T-cell (primary cell): Measurements from ENCODE around the gene NPB. TPM values are rescaled to one million over a fixed set of nuclear protein-coding genes. Genes with fewer than 3 reads are reported as not detected.
A peak's percentile ranks its signal among the peaks of the same experiment; 100 is the strongest.

ENCODE experiments used
- ATAC-seq, 4 experiments: fragments of 200-7000 bp in 3 of 4; fragments of 150-1000 bp in 1 of 4; cut with Tn5 transposase; replicated peaks in 1 of 4; 1 replicate in 3 of 4; 2 replicates in 1 of 4; pipeline ENCODE4 v1.10.0; 2021; ENCODE audit warnings: moderate library complexity in 3 of 4, mild to moderate bottlenecking in 2 of 4, moderate number of reproducible peaks in 1 of 4
- CTCF ChIA-PET, 2 donors: fragments of 300-600 bp; sonication (Branson Sonifier 250); formaldehyde crosslinking; loops; one replicate each; lab custom pipeline; 2022; ENCODE audit warnings: antibody characterized with exemption in 2 of 2; lab: Charles Lee
- POLR2A ChIA-PET, 2 donors: fragments of 300-600 bp; sonication (Branson Sonifier 250); formaldehyde crosslinking; loops; one replicate each; lab custom pipeline; 2022; ENCODE audit warnings: antibody characterized with exemption in 2 of 2; lab: Charles Lee
- DNase-seq, 35 experiments: peaks; one replicate each; pipeline versions ENCODE4 v3.0.0 to v3.0.0-alpha.2; 2013 to 2023
- H3K27ac ChIP-seq: one replicate; pipeline ENCODE4 v1.5.1; 2013; ENCODE audit warnings: low read length
- H3K27me3 ChIP-seq, 2 experiments: replicated peaks in 1 of 2; 1 replicate in 1 of 2; 2 replicates in 1 of 2; pipeline versions ENCODE4 v1.6.1 to v1.7.0; 2013; ENCODE audit warnings: low read length in 1 of 2, mixed read lengths in 1 of 2; ENCODE audit not compliant: control insufficient read depth in 2 of 2, insufficient read depth in 2 of 2; ENCODE audit errors: extremely low read depth in 1 of 2
- H3K36me3 ChIP-seq, 2 donors: 1 replicate in 1 of 2; 2 replicates in 1 of 2; pipeline versions ENCODE4 v1.6.1 to v1.7.0; 2013; ENCODE audit warnings: low read length in 1 of 2; ENCODE audit not compliant: control insufficient read depth in 2 of 2, insufficient read depth in 1 of 2; ENCODE audit errors: extremely low read depth in 1 of 2
- H3K4me1 ChIP-seq, 2 experiments: 1 replicate in 1 of 2; 2 replicates in 1 of 2; pipeline versions ENCODE4 v1.6.1 to v1.7.0; 2013; ENCODE audit warnings: low read length in 2 of 2, mixed read lengths in 1 of 2; ENCODE audit not compliant: insufficient read depth in 2 of 2, control insufficient read depth in 1 of 2; ENCODE audit errors: extremely low read depth in 1 of 2
- H3K4me3 ChIP-seq, 2 donors: 1 replicate in 1 of 2; 2 replicates in 1 of 2; pipeline versions ENCODE4 v1.5.1 to v1.7.0; 2013; ENCODE audit warnings: mild to moderate bottlenecking in 2 of 2, low read length in 1 of 2, moderate library complexity in 1 of 2; ENCODE audit not compliant: control insufficient read depth in 1 of 2; ENCODE audit errors: extremely low read depth in 1 of 2
- H3K9me3 ChIP-seq: 2 replicates; pipeline ENCODE4 v1.7.0; 2013
- H3K27ac Mint-ChIP-seq, 2 donors: one replicate each; pipeline ENCODE4 v1.8.0; 2020 to 2021; ENCODE audit warnings: mild to moderate bottlenecking in 2 of 2, mixed read lengths in 2 of 2
- H3K27me3 Mint-ChIP-seq, 2 donors: one replicate each; pipeline ENCODE4 v1.8.0; 2021 to 2022; ENCODE audit warnings: mixed read lengths in 2 of 2
- H3K36me3 Mint-ChIP-seq: one replicate; pipeline ENCODE4 v1.8.0; 2021; ENCODE audit warnings: mixed read lengths
- H3K4me1 Mint-ChIP-seq, 3 donors: one replicate each; pipeline ENCODE4 v1.8.0; 2020 to 2022; ENCODE audit warnings: mixed read lengths in 3 of 3, mild to moderate bottlenecking in 1 of 3
- H3K4me3 Mint-ChIP-seq, 3 donors: one replicate each; pipeline ENCODE4 v1.8.0; 2020 to 2022; ENCODE audit warnings: mild to moderate bottlenecking in 3 of 3, mixed read lengths in 3 of 3, moderate library complexity in 3 of 3
- H3K9me3 Mint-ChIP-seq, 3 donors: one replicate each; pipeline ENCODE4 v1.8.0; 2020 to 2022; ENCODE audit warnings: mixed read lengths in 3 of 3
- WGBS: methylation state at CpG from one replicate; pipeline ENCODE4 v1.1.5; 2013; ENCODE audit warnings: missing lambda C conversion rate; ENCODE audit not compliant: insufficient coverage; 5-methylcytosine and 5-hydroxymethylcytosine counted together
- total RNA-seq, 35 experiments: library from RNA in 6 of 35; stranded (reverse) in 6 of 35; fragments of 120-200 nt in 1 of 35; gene quantifications; one replicate each; pipeline versions ENCODE4 v1.2.1 to v1.2.4 and lab custom pipeline; 2013 to 2026

Gene NPB
- total RNA-seq, 5 donors from 2014 or later (not counting 1 experiment from before 2014, with no cell fraction given) = 0.16 to 0.51 (median 0.41) TPM

- DNase-seq (no peak), ATAC-seq (no peak)
- ChIA-PET POLR2A (no interaction called here), CTCF (no interaction called here)
- Mint-ChIP-seq H3K27me3 (peaks cover 0 to 2% of the 10 kb centered on the region in 2 donors), H3K4me3 (no peak overlapping the region), H3K27ac (no peak overlapping the region), H3K4me1 (peaks cover 2 to 10% (median 7%) of the 10 kb centered on the region in 3 donors), H3K36me3 (no peaks in the 10 kb centered on the region), H3K9me3 (no peaks in the 10 kb centered on the region)
- H3K27ac ChIP-seq = no peak overlapping the region
- H3K27me3 ChIP-seq = peaks cover 0 to 8% of the 10 kb centered on the region in 2 experiments
- peaks cover 5 to 7% of the 10 kb centered on the region in 2 experiments for H3K4me1 ChIP-seq
- H3K4me3 ChIP-seq = no peak overlapping the region
- no peaks in the 10 kb centered on the region for H3K36me3 ChIP-seq
- WGBS = 77% methylated on average over 16 of the region's 17 CpGs
- no peaks in the 10 kb centered on the region for H3K9me3 ChIP-seq
Measured at GRCh38 chr17:81948635-81949378, 46.8 kb downstream of the NPB start.

GRCh38 chr17:81950501-81950900 lies 48.5 kb downstream of the NPB start:
- ATAC-seq = no peak
- ChIA-PET POLR2A (no interaction called here), CTCF (interaction anchor here in 1 of 2 donors (0.7 kb wide), 1 partner anchor 80 kb away, joined by 4 read pairs; no protein-coding TSS in a partner anchor)
- Mint-ChIP-seq H3K27me3 (peaks cover 0 to 4% of the 10 kb centered on the region in 2 donors), H3K9me3 (no peaks in the 10 kb centered on the region), H3K4me1 (peaks cover 2 to 10% (median 7%) of the 10 kb centered on the region in 3 donors), H3K36me3 (no peaks in the 10 kb centered on the region), H3K27ac (no peak overlapping the region), H3K4me3 (no peak overlapping the region)
- no peak overlapping the region for H3K4me3 ChIP-seq
- DNase-seq = no peak
- H3K27ac ChIP-seq = no peak overlapping the region
- H3K4me1 ChIP-seq = peaks cover 5 to 7% of the 10 kb centered on the region in 2 experiments
- 86% methylated on average over 15 of the region's 15 CpGs for WGBS
- H3K36me3 ChIP-seq = no peaks in the 10 kb centered on the region
- no peaks in the 10 kb centered on the region for H3K9me3 ChIP-seq
- H3K27me3 ChIP-seq = peaks cover 0 to 11% of the 10 kb centered on the region in 2 experiments

DNA sequence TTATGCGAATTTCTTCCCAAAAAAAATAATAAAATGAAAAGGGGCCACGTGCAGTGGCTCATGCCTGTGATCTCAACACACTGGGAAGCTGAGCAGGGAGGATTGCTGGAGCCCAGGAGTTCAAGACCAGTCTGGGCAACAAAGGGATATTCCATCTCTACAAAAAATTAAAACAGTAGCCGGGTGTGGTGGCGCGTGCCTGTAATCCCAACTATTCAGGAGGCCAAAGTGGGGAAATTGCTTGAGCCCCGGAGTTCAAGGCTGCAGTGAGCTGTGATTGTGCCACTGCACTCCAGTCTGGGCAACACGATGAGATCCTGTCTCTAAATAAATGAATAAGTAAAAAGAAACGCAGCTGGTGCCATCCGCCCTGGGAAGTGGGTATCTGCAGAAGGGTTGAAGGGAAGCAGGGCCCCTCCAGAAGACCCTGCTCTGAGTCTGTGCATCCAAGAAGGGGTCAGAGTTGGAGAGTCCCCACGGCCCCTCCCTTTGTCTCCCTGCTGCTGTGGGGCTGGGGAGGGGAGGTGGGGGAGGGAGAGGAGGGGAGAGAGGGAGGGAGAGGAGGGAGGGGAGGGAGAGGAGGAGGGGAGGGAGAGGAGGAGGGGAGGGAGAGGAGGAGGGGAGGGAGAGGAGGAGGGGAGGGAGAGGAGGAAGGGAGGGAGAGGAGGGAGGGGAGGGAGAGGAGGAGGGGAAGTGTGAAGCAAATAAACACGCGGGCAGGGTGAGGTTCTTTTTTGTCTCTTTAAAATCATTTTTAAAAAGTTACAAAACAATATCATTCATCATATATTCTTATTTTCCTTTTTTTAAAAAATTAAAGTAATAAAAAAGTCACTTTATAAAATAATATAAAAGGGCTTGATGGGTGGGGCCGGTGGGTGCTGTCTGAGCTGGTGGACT lies 50.0 kb downstream of the NPB start:
- no peaks in the 10 kb centered on the region for H3K9me3 ChIP-seq
- ChIA-PET CTCF (no interaction called here), POLR2A (no interaction called here)
- 60% methylated on average over 8 of the region's 13 CpGs for WGBS
- DNase-seq (no peak), ATAC-seq (no peak)
- no peaks in the 10 kb centered on the region for H3K36me3 ChIP-seq
- H3K27me3 Mint-ChIP-seq = peaks cover 0 to 3% of the 10 kb centered on the region in 2 donors
- H3K4me3 ChIP-seq = no peak overlapping the region
- H3K36me3 Mint-ChIP-seq = no peaks in the 10 kb centered on the region
- no peak overlapping the region for H3K27ac Mint-ChIP-seq
- no peaks in the 10 kb centered on the region for H3K9me3 Mint-ChIP-seq
- H3K4me1 ChIP-seq = peaks cover 5 to 7% of the 10 kb centered on the region in 2 experiments
- no peak overlapping the region for H3K27ac ChIP-seq
- peaks cover 0 to 21% of the 10 kb centered on the region in 2 experiments for H3K27me3 ChIP-seq
- peak overlapping the region in 1 of 3 donors; percentile 47 for H3K4me3 Mint-ChIP-seq
- peaks cover 2 to 10% (median 7%) of the 10 kb centered on the region in 3 donors for H3K4me1 Mint-ChIP-seq

Other genes starting within 250 kb of the NPB start
- gene PDE6G, start 245.7 kb upstream of the NPB start, total RNA-seq = 1 to 10 TPM in 4 of 5 donors, under 1 TPM in 1; 0.33 to 4.6 (median 1.8) TPM
- 10 to 100 TPM; 34.1 to 93.3 (median 68.1) TPM for gene OXLD1, start 235.6 kb upstream of the NPB start, total RNA-seq
- gene CCDC137, start 235.5 kb upstream of the NPB start, total RNA-seq = 10 to 100 TPM; 15.9 to 33.9 (median 30.0) TPM
- 10 to 100 TPM; 30.9 to 51.0 (median 39.3) TPM for gene ARL16, start 218.4 kb upstream of the NPB start, total RNA-seq
- gene HGS, start 218.2 kb upstream of the NPB start, total RNA-seq = 100 to 1,000 TPM; 114 to 205 (median 181) TPM
- 10 to 100 TPM; 18.5 to 33.5 (median 31.4) TPM for gene MRPL12, start 198.9 kb upstream of the NPB start, total RNA-seq
- 1 to 10 TPM; 3.3 to 8.3 (median 7.4) TPM for gene SLC25A10, start 190.0 kb upstream of the NPB start, total RNA-seq
- under 1 TPM in 1 of 5 donors, not detected in 4; 0.13 TPM for gene GCGR, start 98.1 kb upstream of the NPB start, total RNA-seq
- 10 to 100 TPM; 46.4 to 92.4 (median 77.1) TPM for gene MCRIP1, start 68.9 kb upstream of the NPB start, total RNA-seq
- gene PPP1R27, start 67.2 kb upstream of the NPB start, total RNA-seq = not detected
- gene P4HB, start 41.7 kb upstream of the NPB start, total RNA-seq = 100 to 1,000 TPM; 228 to 324 (median 269) TPM
- 100 to 1,000 TPM; 473 to 577 (median 504) TPM for gene ARHGDIA, start 30.9 kb upstream of the NPB start, total RNA-seq
- gene ALYREF, start 10.7 kb upstream of the NPB start, total RNA-seq = 10 to 100 TPM; 58.2 to 82.9 (median 63.4) TPM
- 10 to 100 TPM; 37.6 to 61.3 (median 51.1) TPM for gene ANAPC11, start 10.5 kb upstream of the NPB start, total RNA-seq
- gene PCYT2, start 9.2 kb downstream of the NPB start, total RNA-seq = 10 to 100 TPM; 24.5 to 55.2 (median 48.2) TPM
- gene SIRT7, start 15.9 kb downstream of the NPB start, total RNA-seq = 10 to 100 TPM; 54.3 to 96.2 (median 77.4) TPM
- gene MAFG, start 25.5 kb downstream of the NPB start, total RNA-seq = 10 to 100 TPM; 10.6 to 24.8 (median 18.8) TPM
- gene PYCR1, start 35.1 kb downstream of the NPB start, total RNA-seq = 10 to 100 TPM in 2 of 5 donors, 1 to 10 TPM in 2, under 1 TPM in 1; 0.93 to 15.4 (median 8.2) TPM
- gene MYADML2, start 45.0 kb downstream of the NPB start, total RNA-seq = not detected
- under 1 TPM in 3 of 5 donors, not detected in 2; 0.13 to 0.33 (median 0.29) TPM for gene NOTUM, start 58.9 kb downstream of the NPB start, total RNA-seq
- 10 to 100 TPM; 34.6 to 49.7 (median 44.9) TPM for gene ASPSCR1, start 75.4 kb downstream of the NPB start, total RNA-seq
- gene CENPX, start 120.6 kb downstream of the NPB start, total RNA-seq = 10 to 100 TPM; 26.7 to 47.8 (median 43.7) TPM
- 10 to 100 TPM; 13.3 to 28.5 (median 22.3) TPM for gene LRRC45, start 121.1 kb downstream of the NPB start, total RNA-seq
- 1 to 10 TPM; 1.1 to 5.4 (median 3.6) TPM for gene RAC3, start 129.4 kb downstream of the NPB start, total RNA-seq
- gene DCXR, start 135.5 kb downstream of the NPB start, total RNA-seq = 100 to 1,000 TPM in 1 of 5 donors, 10 to 100 TPM in 4; 70.4 to 111 (median 96.1) TPM
- gene RFNG, start 149.6 kb downstream of the NPB start, total RNA-seq = 10 to 100 TPM; 31.5 to 38.6 (median 35.2) TPM
- gene GPS1, start 149.7 kb downstream of the NPB start, total RNA-seq = 100 to 1,000 TPM in 2 of 5 donors, 10 to 100 TPM in 3; 75.3 to 117 (median 98.0) TPM
- gene DUS1L, start 163.6 kb downstream of the NPB start, total RNA-seq = 100 to 1,000 TPM; 137 to 186 (median 177) TPM
- 100 to 1,000 TPM in 2 of 5 donors, 10 to 100 TPM in 3; 48.2 to 144 (median 52.5) TPM for gene FASN, start 196.0 kb downstream of the NPB start, total RNA-seq